K562 (cell line): ENCODE measurements around the gene ATXN1. TPM values are rescaled to one million over a fixed set of nuclear protein-coding genes. Genes with fewer than 3 reads are reported as not detected.

Source experiments
- ATF1 ChIP-seq, 2 experiments: fragments of 450-650 bp in 1 of 2; IDR thresholded peaks; 2 replicates each; pipeline ENCODE4 v1.6.1; 2016; ENCODE audit warnings: missing compliant biosample characterization in 1 of 2, missing genetic modification characterization in 1 of 2
- C11orf30 ChIP-seq: fragments of 450-650 bp; IDR thresholded peaks from 2 replicates; pipeline ENCODE4 v1.6.1; 2016; ENCODE audit warnings: low read depth, mild to moderate bottlenecking
- CREB1 ChIP-seq, 2 experiments: sonication (generic) in 1 of 2; formaldehyde crosslinking in 1 of 2; IDR thresholded peaks; 2 replicates each; pipeline versions ENCODE4 v1.6.1 to v1.8.0; 2012 to 2022; ENCODE audit warnings: inconsistent platforms in 1 of 2, mild to moderate bottlenecking in 1 of 2, missing genetic modification reagents in 1 of 2, moderate library complexity in 1 of 2
- EP300 ChIP-seq: IDR thresholded peaks from 2 replicates; pipeline ENCODE4 v1.6.1; 2012; ENCODE audit warnings: low read length, improper control_type of control experiment
- ETV1 ChIP-seq: fragments of 450-650 bp; conservative IDR thresholded peaks from 2 replicates; pipeline ENCODE4 v1.6.1; 2016; ENCODE audit warnings: missing genetic modification characterization, control low read depth, low read depth, missing compliant biosample characterization
- GABPB1 ChIP-seq: sonication (generic); formaldehyde crosslinking; IDR thresholded peaks from 2 replicates; pipeline ENCODE4 v1.8.0; 2022; ENCODE audit warnings: mild to moderate bottlenecking, missing genetic modification reagents
- GTF2F1 ChIP-seq: IDR thresholded peaks from 2 replicates; pipeline ENCODE4 v1.6.1; 2011; ENCODE audit warnings: low read depth, low read length, improper control_type of control experiment
- KLF13 ChIP-seq: fragments of 450-650 bp; IDR thresholded peaks from 2 replicates; pipeline ENCODE4 v1.6.1; 2016; ENCODE audit warnings: missing genetic modification characterization, low read depth, mild to moderate bottlenecking, missing compliant biosample characterization, moderate library complexity, borderline replicate concordance
- MAFF ChIP-seq: IDR thresholded peaks from 2 replicates; pipeline ENCODE4 v1.6.1; 2012; ENCODE audit warnings: low read length, improper control_type of control experiment
- MBD2 ChIP-seq: sonication (generic); IDR thresholded peaks from 2 replicates; pipeline ENCODE4 v1.6.1; 2016; ENCODE audit warnings: low read depth, borderline replicate concordance
- SIN3A ChIP-seq, 2 experiments: fragments of 150-350 bp in 1 of 2; IDR thresholded peaks; 2 replicates each; pipeline ENCODE4 v1.6.1; 2011 to 2016; ENCODE audit warnings: borderline replicate concordance in 2 of 2, low read depth in 2 of 2, low read length in 2 of 2, mild to moderate bottlenecking in 2 of 2, moderate library complexity in 2 of 2; ENCODE audit not compliant: control insufficient read depth in 1 of 2
- SOX6 ChIP-seq: fragments of 450-650 bp; IDR thresholded peaks from 2 replicates; pipeline ENCODE4 v1.6.1; 2014; ENCODE audit warnings: mild to moderate bottlenecking
- THRA ChIP-seq: fragments of 450-650 bp; IDR thresholded peaks from 2 replicates; pipeline ENCODE4 v1.6.1; 2017; ENCODE audit warnings: mild to moderate bottlenecking, moderate library complexity
- WHSC1 ChIP-seq: IDR thresholded peaks from one replicate; pipeline ENCODE4 v1.6.1; 2012; ENCODE audit warnings: low read length, control low read depth, inconsistent platforms
- ZFP36 ChIP-seq: fragments of 150-350 bp; IDR thresholded peaks from 2 replicates; pipeline ENCODE4 v1.6.1; 2018; ENCODE audit warnings: low read length, low read depth; ENCODE audit not compliant: partially characterized antibody
- polyA plus RNA-seq, 8 experiments: library from polyadenylated mRNA; depleted of rRNA in 4 of 8; stranded (reverse) in 5 of 8; unstranded in 3 of 8; fragments of >200 nt; fragmentation: Nextera tagmentation in 2 of 8; fragmentation: Illumina TruSeq in 1 of 8; extraction: Ambion mirVana in 2 of 8; extraction: Trizol in 1 of 8; gene quantifications; 2 replicates each; pipeline versions ENCODE4 v1.2.1 to v1.2.3, GENCODE V29; 2011 to 2014; ENCODE audit warnings: inconsistent platforms in 1 of 8, missing spikeins in 1 of 8
- total RNA-seq, 7 experiments: library from RNA; depleted of rRNA in 6 of 7; stranded (reverse); fragments of >200 nt in 6 of 7; fragmentation: Illumina TruSeq in 2 of 7; extraction: Trizol in 2 of 7; gene quantifications; 2 replicates each; pipeline versions ENCODE4 v1.2.1 to v1.2.3, GENCODE V29; 2011 to 2021; ENCODE audit warnings: low replicate concordance in 1 of 7
- TF ChIP-seq, protein P1 (sequence below), 3 experiments: IDR thresholded peaks in 2 of 3; conservative IDR thresholded peaks in 1 of 3; 2 replicates each; pipeline ENCODE4 v1.5.1; 2011 to 2012; ENCODE audit warnings: low read length in 3 of 3, mild to moderate bottlenecking in 3 of 3, control low read depth in 2 of 3, improper control_type of control experiment in 1 of 3, inconsistent platforms in 1 of 3, low read depth in 1 of 3, mixed read lengths in 1 of 3, moderate library complexity in 1 of 3; ENCODE audit not compliant: insufficient read depth in 2 of 3
- TF ChIP-seq, protein P2 (sequence below): fragments of 250-450 bp; sonication (Bioruptor Pico); IDR thresholded peaks from 2 replicates; pipeline ENCODE4 v1.4.0; 2020; ENCODE audit warnings: mild to moderate bottlenecking, moderate library complexity
- TF ChIP-seq, protein P3 (sequence below): fragments of 450-650 bp; IDR thresholded peaks from one replicate; pipeline ENCODE4 v1.6.1; 2018; ENCODE audit warnings: mild to moderate bottlenecking, moderate library complexity; ENCODE audit not compliant: partially characterized antibody
- TF ChIP-seq, protein P4 (sequence below): sonication (generic); formaldehyde crosslinking; IDR thresholded peaks from 2 replicates; pipeline ENCODE4 v1.8.1; 2022; ENCODE audit warnings: missing genetic modification reagents

Gene ATXN1
- total and polyA plus RNA-seq, 9 of the 15 experiments (the other 6 are each of a cell fraction or from before 2014, with no cell fraction given), result under 0.01 to 1.2 (median 0.58) TPM

GRCh38 chr6:16319813-16320532, 441.3 kb downstream of the ATXN1 start (continued):
- TF ChIP-seq, protein P1, sequence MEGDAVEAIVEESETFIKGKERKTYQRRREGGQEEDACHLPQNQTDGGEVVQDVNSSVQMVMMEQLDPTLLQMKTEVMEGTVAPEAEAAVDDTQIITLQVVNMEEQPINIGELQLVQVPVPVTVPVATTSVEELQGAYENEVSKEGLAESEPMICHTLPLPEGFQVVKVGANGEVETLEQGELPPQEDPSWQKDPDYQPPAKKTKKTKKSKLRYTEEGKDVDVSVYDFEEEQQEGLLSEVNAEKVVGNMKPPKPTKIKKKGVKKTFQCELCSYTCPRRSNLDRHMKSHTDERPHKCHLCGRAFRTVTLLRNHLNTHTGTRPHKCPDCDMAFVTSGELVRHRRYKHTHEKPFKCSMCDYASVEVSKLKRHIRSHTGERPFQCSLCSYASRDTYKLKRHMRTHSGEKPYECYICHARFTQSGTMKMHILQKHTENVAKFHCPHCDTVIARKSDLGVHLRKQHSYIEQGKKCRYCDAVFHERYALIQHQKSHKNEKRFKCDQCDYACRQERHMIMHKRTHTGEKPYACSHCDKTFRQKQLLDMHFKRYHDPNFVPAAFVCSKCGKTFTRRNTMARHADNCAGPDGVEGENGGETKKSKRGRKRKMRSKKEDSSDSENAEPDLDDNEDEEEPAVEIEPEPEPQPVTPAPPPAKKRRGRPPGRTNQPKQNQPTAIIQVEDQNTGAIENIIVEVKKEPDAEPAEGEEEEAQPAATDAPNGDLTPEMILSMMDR (IDR thresholded peaks at IDR 0.05 in 2 of 3, conservative IDR thresholded peaks at IDR 0.05 in 1 of 3; ENCODE audit: insufficient read depth in 2 of 3, low read depth in 1 of 3, low read length in 3 of 3), result peak in 1 of 3 experiments; percentile 6; a peak in 1 of 6 replicates
- no peak for TF ChIP-seq THRA
- no peak for TF ChIP-seq C11orf30
- TF ChIP-seq, protein P2, sequence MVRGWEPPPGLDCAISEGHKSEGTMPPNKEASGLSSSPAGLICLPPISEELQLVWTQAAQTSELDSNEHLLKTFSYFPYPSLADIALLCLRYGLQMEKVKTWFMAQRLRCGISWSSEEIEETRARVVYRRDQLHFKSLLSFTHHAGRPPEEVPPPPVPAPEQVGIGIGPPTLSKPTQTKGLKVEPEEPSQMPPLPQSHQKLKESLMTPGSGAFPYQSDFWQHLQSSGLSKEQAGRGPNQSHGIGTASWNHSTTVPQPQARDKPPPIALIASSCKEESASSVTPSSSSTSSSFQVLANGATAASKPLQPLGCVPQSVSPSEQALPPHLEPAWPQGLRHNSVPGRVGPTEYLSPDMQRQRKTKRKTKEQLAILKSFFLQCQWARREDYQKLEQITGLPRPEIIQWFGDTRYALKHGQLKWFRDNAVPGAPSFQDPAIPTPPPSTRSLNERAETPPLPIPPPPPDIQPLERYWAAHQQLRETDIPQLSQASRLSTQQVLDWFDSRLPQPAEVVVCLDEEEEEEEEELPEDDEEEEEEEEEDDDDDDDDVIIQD (CRISPR knock-in tag), result no peak
- TF ChIP-seq ETV1 (tag), result peak; percentile 60; the same call in 1 of the 2 replicates
- no peak for TF ChIP-seq GTF2F1
- TF ChIP-seq MAFF, result no peak
- TF ChIP-seq, protein P3, sequence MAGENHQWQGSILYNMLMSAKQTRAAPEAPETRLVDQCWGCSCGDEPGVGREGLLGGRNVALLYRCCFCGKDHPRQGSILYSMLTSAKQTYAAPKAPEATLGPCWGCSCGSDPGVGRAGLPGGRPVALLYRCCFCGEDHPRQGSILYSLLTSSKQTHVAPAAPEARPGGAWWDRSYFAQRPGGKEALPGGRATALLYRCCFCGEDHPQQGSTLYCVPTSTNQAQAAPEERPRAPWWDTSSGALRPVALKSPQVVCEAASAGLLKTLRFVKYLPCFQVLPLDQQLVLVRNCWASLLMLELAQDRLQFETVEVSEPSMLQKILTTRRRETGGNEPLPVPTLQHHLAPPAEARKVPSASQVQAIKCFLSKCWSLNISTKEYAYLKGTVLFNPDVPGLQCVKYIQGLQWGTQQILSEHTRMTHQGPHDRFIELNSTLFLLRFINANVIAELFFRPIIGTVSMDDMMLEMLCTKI, result no peak
- TF ChIP-seq SIN3A (IDR thresholded peaks at IDR 0.05; ENCODE audit: borderline replicate concordance in 2 of 2, control insufficient read depth in 1 of 2, low read depth in 2 of 2, low read length in 2 of 2), result no peak
- no peak for TF ChIP-seq CREB1 (IDR thresholded peaks at IDR 0.05)
- no peak for TF ChIP-seq CREB1 (CRISPR knock-in tag; IDR thresholded peaks at IDR 0.05)
- TF ChIP-seq, protein P4, sequence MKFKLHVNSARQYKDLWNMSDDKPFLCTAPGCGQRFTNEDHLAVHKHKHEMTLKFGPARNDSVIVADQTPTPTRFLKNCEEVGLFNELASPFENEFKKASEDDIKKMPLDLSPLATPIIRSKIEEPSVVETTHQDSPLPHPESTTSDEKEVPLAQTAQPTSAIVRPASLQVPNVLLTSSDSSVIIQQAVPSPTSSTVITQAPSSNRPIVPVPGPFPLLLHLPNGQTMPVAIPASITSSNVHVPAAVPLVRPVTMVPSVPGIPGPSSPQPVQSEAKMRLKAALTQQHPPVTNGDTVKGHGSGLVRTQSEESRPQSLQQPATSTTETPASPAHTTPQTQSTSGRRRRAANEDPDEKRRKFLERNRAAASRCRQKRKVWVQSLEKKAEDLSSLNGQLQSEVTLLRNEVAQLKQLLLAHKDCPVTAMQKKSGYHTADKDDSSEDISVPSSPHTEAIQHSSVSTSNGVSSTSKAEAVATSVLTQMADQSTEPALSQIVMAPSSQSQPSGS (CRISPR knock-in tag), result no peak
- peak; percentile 78; the same call in 1 of the 2 replicates for TF ChIP-seq EP300
- TF ChIP-seq KLF13 (tag), result no peak
- TF ChIP-seq SOX6, result peak; percentile 85
- no peak for TF ChIP-seq GABPB1 (CRISPR knock-in tag)
- TF ChIP-seq ATF1 (CRISPR knock-in tag; IDR thresholded peaks at IDR 0.05), result no peak
- peak; percentile 50; the same call in 1 of the 2 replicates for TF ChIP-seq ATF1 (tag; IDR thresholded peaks at IDR 0.05)
- no peak for TF ChIP-seq ZFP36
- no peak for TF ChIP-seq WHSC1
- peak; percentile 45; the same call in 1 of the 2 replicates for TF ChIP-seq MBD2
